ENCODE results near the gene CASQ1. TPM values are rescaled to one million over a fixed set of nuclear protein-coding genes. Genes with fewer than 3 reads are reported as not detected.

Gene CASQ1
- total and polyA plus RNA-seq, 4 donors: 1.6 to 15.2 (median 3.9) TPM

- H3K36me3 ChIP-seq (ENCODE audit: control insufficient read depth in 1 of 2, insufficient read depth in 2 of 2, low read length in 1 of 2): no peaks in the 10 kb centered on the region
- H3K4me3 ChIP-seq (ENCODE audit: low read length in 2 of 2): no peak overlapping the region
- H3K9me3 ChIP-seq (ENCODE audit: control insufficient read depth, low read length): no peaks in the 10 kb centered on the region
- no peaks in the 10 kb centered on the region for H3K27me3 ChIP-seq (ENCODE audit: control insufficient read depth in 1 of 2, insufficient read depth in 2 of 2, low read length in 1 of 2)
- no peak for ATAC-seq (ENCODE audit: low FRiP score)
- H3K27ac ChIP-seq (ENCODE audit: low read depth in 1 of 2, low read length in 2 of 2): no peak overlapping the region
- no peak for DNase-seq
- 89 to 90% methylated on average over 3 of the region's 3 CpGs for WGBS, 2 donors
- intact Hi-C loops (cut with DNase I): loop anchor here in 1 of 2 donors (5.0 kb wide), 1 partner anchor 37 kb away; the partner anchor contains the start of gene ATP1A2
- peaks cover 3 to 5% of the 10 kb centered on the region in 2 donors for H3K4me1 ChIP-seq (ENCODE audit: control insufficient read depth in 1 of 2, insufficient read depth in 2 of 2, low read length in 2 of 2)
These were observed 35.6 kb upstream of the CASQ1 start for GRCh38 chr1:160154790-160155189.

- Histone ChIP-seq H3K27ac (ENCODE audit: low read depth in 1 of 2, low read length in 2 of 2) (no peak overlapping the region), H3K4me3 (ENCODE audit: low read length in 2 of 2) (no peak overlapping the region), H3K4me1 (ENCODE audit: control insufficient read depth in 1 of 2, insufficient read depth in 2 of 2, low read length in 2 of 2) (peaks cover 3 to 5% of the 10 kb centered on the region in 2 donors), H3K9me3 (ENCODE audit: control insufficient read depth, low read length) (no peaks in the 10 kb centered on the region), H3K27me3 (ENCODE audit: control insufficient read depth in 1 of 2, insufficient read depth in 2 of 2, low read length in 1 of 2) (no peaks in the 10 kb centered on the region), H3K36me3 (ENCODE audit: control insufficient read depth in 1 of 2, insufficient read depth in 2 of 2, low read length in 1 of 2) (no peaks in the 10 kb centered on the region)
- ATAC-seq (ENCODE audit: low FRiP score) (no peak), DNase-seq (no peak)
- intact Hi-C loops (cut with DNase I): no loop called here
- WGBS, 2 donors: 73 to 78% methylated on average over 5 of the region's 5 CpGs
These were observed 34.0 kb upstream of the CASQ1 start for GRCh38 chr1:160156361-160156760.

- intact Hi-C loops (cut with DNase I): no loop called here
- Histone ChIP-seq H3K4me3 (ENCODE audit: low read length in 2 of 2) (no peak overlapping the region), H3K27me3 (ENCODE audit: control insufficient read depth in 1 of 2, insufficient read depth in 2 of 2, low read length in 1 of 2) (no peaks in the 10 kb centered on the region), H3K27ac (ENCODE audit: low read depth in 1 of 2, low read length in 2 of 2) (no peak overlapping the region), H3K9me3 (ENCODE audit: control insufficient read depth, low read length) (no peaks in the 10 kb centered on the region), H3K4me1 (ENCODE audit: control insufficient read depth in 1 of 2, insufficient read depth in 2 of 2, low read length in 2 of 2) (peaks cover 3 to 5% of the 10 kb centered on the region in 2 donors), H3K36me3 (ENCODE audit: control insufficient read depth in 1 of 2, insufficient read depth in 2 of 2, low read length in 1 of 2) (no peaks in the 10 kb centered on the region)
- ATAC-seq (ENCODE audit: low FRiP score): no peak
- no peak for DNase-seq
- 60 to 64% methylated on average over 4 of the region's 4 CpGs for WGBS, 2 donors
These were observed 33.2 kb upstream of the CASQ1 start for GRCh38 chr1:160157174-160157573.

- intact Hi-C loops (cut with DNase I): no loop called here
- Histone ChIP-seq H3K4me1 (ENCODE audit: control insufficient read depth in 1 of 2, insufficient read depth in 2 of 2, low read length in 2 of 2) (peaks cover 3 to 5% of the 10 kb centered on the region in 2 donors), H3K36me3 (ENCODE audit: control insufficient read depth in 1 of 2, insufficient read depth in 2 of 2, low read length in 1 of 2) (no peaks in the 10 kb centered on the region), H3K27ac (ENCODE audit: low read depth in 1 of 2, low read length in 2 of 2) (peak overlapping the region in 1 of 2 donors; percentile 45), H3K4me3 (ENCODE audit: low read length in 2 of 2) (no peak overlapping the region), H3K9me3 (ENCODE audit: control insufficient read depth, low read length) (no peaks in the 10 kb centered on the region), H3K27me3 (ENCODE audit: control insufficient read depth in 1 of 2, insufficient read depth in 2 of 2, low read length in 1 of 2) (no peaks in the 10 kb centered on the region)
- ATAC-seq (ENCODE audit: low FRiP score): no peak
- WGBS, 2 donors: 36 to 53% methylated on average over 3 of the region's 3 CpGs
- DNase-seq: no peak
These were observed 32.3 kb upstream of the CASQ1 start for GRCh38 chr1:160158031-160158430.

- DNase-seq (no peak), ATAC-seq (ENCODE audit: low FRiP score) (no peak)
- Histone ChIP-seq H3K4me3 (ENCODE audit: low read length in 2 of 2) (no peak overlapping the region), H3K36me3 (ENCODE audit: control insufficient read depth in 1 of 2, insufficient read depth in 2 of 2, low read length in 1 of 2) (no peaks in the 10 kb centered on the region), H3K4me1 (ENCODE audit: control insufficient read depth in 1 of 2, insufficient read depth in 2 of 2, low read length in 2 of 2) (peaks cover 3 to 5% of the 10 kb centered on the region in 2 donors), H3K27me3 (ENCODE audit: control insufficient read depth in 1 of 2, insufficient read depth in 2 of 2, low read length in 1 of 2) (no peaks in the 10 kb centered on the region), H3K9me3 (ENCODE audit: control insufficient read depth, low read length) (no peaks in the 10 kb centered on the region), H3K27ac (ENCODE audit: low read depth in 1 of 2, low read length in 2 of 2) (peak overlapping the region in 1 of 2 donors; percentile 22)
- WGBS, 2 donors: 95 to 96% methylated on average over 4 of the region's 4 CpGs
- intact Hi-C loops (cut with DNase I): no loop called here
These were observed 31.8 kb upstream of the CASQ1 start for GRCh38 chr1:160158534-160158933.

- intact Hi-C loops (cut with DNase I): no loop called here
- ATAC-seq (ENCODE audit: low FRiP score) (no peak), DNase-seq (no peak)
- H3K27me3 ChIP-seq (ENCODE audit: control insufficient read depth in 1 of 2, insufficient read depth in 2 of 2, low read length in 1 of 2): no peaks in the 10 kb centered on the region
- H3K4me1 ChIP-seq (ENCODE audit: control insufficient read depth in 1 of 2, insufficient read depth in 2 of 2, low read length in 2 of 2): peaks cover 3 to 5% of the 10 kb centered on the region in 2 donors
- no peak overlapping the region for H3K4me3 ChIP-seq (ENCODE audit: low read length in 2 of 2)
- peak overlapping the region in 1 of 2 donors; percentile 64 for H3K27ac ChIP-seq (ENCODE audit: low read depth in 1 of 2, low read length in 2 of 2)
- no peaks in the 10 kb centered on the region for H3K9me3 ChIP-seq (ENCODE audit: control insufficient read depth, low read length)
- no peaks in the 10 kb centered on the region for H3K36me3 ChIP-seq (ENCODE audit: control insufficient read depth in 1 of 2, insufficient read depth in 2 of 2, low read length in 1 of 2)
These were observed 30.5 kb upstream of the CASQ1 start for GRCh38 chr1:160159846-160160245.

- 50 to 52% methylated on average over 6 of the region's 6 CpGs for WGBS, 2 donors
- intact Hi-C loops (cut with DNase I): no loop called here
- peak; percentile 19 for ATAC-seq (ENCODE audit: low FRiP score)
These were observed 28.2 kb upstream of the CASQ1 start for GRCh38 chr1:160161965-160162705.

GRCh38 chr1:160162931-160163330 is 27.4 kb upstream of the CASQ1 start:
- WGBS, 2 donors: 85 to 90% methylated on average over 2 of the region's 2 CpGs
- Histone ChIP-seq H3K27ac (ENCODE audit: low read depth in 1 of 2, low read length in 2 of 2) (no peak overlapping the region), H3K36me3 (ENCODE audit: control insufficient read depth in 1 of 2, insufficient read depth in 2 of 2, low read length in 1 of 2) (no peaks in the 10 kb centered on the region), H3K9me3 (ENCODE audit: control insufficient read depth, low read length) (no peaks in the 10 kb centered on the region), H3K4me1 (ENCODE audit: control insufficient read depth in 1 of 2, insufficient read depth in 2 of 2, low read length in 2 of 2) (peaks cover 3 to 5% of the 10 kb centered on the region in 2 donors), H3K27me3 (ENCODE audit: control insufficient read depth in 1 of 2, insufficient read depth in 2 of 2, low read length in 1 of 2) (no peaks in the 10 kb centered on the region), H3K4me3 (ENCODE audit: low read length in 2 of 2) (no peak overlapping the region)
- intact Hi-C loops (cut with DNase I): no loop called here
- DNase-seq (no peak), ATAC-seq (ENCODE audit: low FRiP score) (no peak)

More at GRCh38 chr1:160161965-160162705, 28.2 kb upstream of the CASQ1 start:
- H3K4me1 ChIP-seq (ENCODE audit: control insufficient read depth in 1 of 2, insufficient read depth in 2 of 2, low read length in 2 of 2): peaks cover 3 to 5% of the 10 kb centered on the region in 2 donors
- DNase-seq: no peak
- H3K27me3 ChIP-seq (ENCODE audit: control insufficient read depth in 1 of 2, insufficient read depth in 2 of 2, low read length in 1 of 2): no peaks in the 10 kb centered on the region
- no peaks in the 10 kb centered on the region for H3K9me3 ChIP-seq (ENCODE audit: control insufficient read depth, low read length)
- H3K27ac ChIP-seq (ENCODE audit: low read depth in 1 of 2, low read length in 2 of 2): no peak overlapping the region
- H3K36me3 ChIP-seq (ENCODE audit: control insufficient read depth in 1 of 2, insufficient read depth in 2 of 2, low read length in 1 of 2): no peaks in the 10 kb centered on the region
- H3K4me3 ChIP-seq (ENCODE audit: low read length in 2 of 2): no peak overlapping the region

GRCh38 chr1:160163615-160164014 is 26.8 kb upstream of the CASQ1 start:
- intact Hi-C loops (cut with DNase I): no loop called here
- no peak for ATAC-seq (ENCODE audit: low FRiP score)
- no peak overlapping the region for H3K4me3 ChIP-seq (ENCODE audit: low read length in 2 of 2)
- H3K27ac ChIP-seq (ENCODE audit: low read depth in 1 of 2, low read length in 2 of 2): no peak overlapping the region
- DNase-seq: no peak
- peaks cover 0 to 5% of the 10 kb centered on the region in 2 donors for H3K4me1 ChIP-seq (ENCODE audit: control insufficient read depth in 1 of 2, insufficient read depth in 2 of 2, low read length in 2 of 2)
- no peaks in the 10 kb centered on the region for H3K36me3 ChIP-seq (ENCODE audit: control insufficient read depth in 1 of 2, insufficient read depth in 2 of 2, low read length in 1 of 2)
- 98 to 100% methylated on average over 1 of the region's 1 CpG for WGBS, 2 donors
- H3K27me3 ChIP-seq (ENCODE audit: control insufficient read depth in 1 of 2, insufficient read depth in 2 of 2, low read length in 1 of 2): no peaks in the 10 kb centered on the region
- no peaks in the 10 kb centered on the region for H3K9me3 ChIP-seq (ENCODE audit: control insufficient read depth, low read length)
